IPS DF 4.7 (cell line): ENCODE results near the gene ATP2B3.

Experiments
- DNase-seq: peaks from one replicate; pipeline ENCODE4 v3.0.0-alpha.2; 2013; ENCODE audit warnings: low spot score; ENCODE audit errors: extremely low read depth

ATP2B3 gene

DNA sequence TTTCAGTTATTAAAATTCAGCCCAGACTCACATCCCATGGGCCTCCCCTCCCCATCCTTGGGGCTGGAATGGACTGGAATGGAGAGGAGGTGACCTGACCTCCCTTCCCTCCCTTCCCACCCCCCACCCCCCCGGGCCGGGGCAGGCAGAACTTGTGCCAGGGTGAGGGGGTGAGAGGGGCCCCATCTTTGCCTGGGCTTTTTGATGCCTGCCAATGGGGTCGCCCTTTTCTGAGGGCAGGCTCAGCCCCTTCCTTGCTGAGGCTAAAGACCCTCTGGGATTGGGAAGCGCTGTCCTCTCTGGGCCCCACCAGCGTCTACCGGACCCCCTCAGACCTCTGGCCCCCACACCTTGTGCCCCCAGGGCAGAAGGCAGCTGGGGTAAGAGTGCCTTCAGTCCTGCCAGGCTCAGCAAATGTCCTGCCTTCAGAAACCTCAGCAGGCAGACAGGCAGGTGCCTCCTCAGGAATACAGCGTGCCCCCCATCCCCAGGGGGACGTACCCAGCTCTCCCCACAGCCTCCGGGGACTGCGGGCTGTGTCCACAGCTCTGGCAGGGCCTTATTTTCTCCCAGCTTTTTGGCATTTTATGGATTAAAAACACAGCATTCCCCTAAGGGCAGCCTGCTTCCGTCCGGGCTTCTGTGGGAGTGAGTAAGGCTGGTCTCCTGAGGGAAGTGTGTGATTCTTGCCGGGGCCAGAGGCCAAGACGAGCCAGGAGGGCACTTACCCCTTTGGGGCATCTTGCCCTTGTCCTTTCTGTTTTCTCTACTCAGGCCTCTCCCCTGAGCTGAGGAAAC lies 94.1 kb downstream of the ATP2B3 start:
- no peak for DNase-seq

DNA sequence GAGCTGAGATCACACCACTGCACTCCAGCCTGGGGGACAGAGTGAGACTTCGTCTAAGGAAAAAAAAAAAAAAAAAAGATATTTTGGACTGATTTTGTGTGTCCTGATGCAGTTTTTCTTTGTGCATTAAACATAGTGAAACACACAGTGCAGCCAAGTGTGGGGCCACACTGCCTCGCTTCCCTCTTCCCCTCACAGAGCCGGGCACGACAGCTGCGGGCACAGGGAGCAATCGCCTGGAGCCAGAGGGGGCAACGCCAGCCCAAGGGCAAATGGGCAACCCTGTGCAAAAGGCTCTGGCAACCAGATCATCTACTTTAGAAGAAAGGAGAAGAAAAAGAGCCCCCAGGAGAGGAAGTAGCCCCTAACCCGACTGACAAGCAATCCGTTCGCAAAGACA lies 95.0 kb downstream of the ATP2B3 start:
- DNase-seq: no peak

DNA sequence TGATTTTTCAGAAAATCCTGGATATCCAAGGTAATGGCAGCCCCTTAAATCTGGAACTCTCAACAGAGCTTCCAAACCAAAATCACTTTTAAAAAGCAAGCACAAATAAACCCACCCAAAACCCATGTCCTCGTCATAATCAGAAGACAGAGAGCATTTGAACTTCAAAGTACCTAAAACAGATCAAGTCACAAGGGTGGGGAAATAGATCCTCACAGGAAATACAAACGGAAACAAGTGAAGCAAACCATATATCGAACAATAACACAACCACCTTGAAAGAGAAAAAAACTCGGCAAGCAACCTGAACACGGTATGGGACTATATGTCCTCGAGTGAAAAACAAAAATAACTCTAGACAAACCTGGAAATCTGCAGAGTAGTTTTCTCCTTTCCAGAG lies 97.4 kb downstream of the ATP2B3 start:
- DNase-seq: no peak

DNA sequence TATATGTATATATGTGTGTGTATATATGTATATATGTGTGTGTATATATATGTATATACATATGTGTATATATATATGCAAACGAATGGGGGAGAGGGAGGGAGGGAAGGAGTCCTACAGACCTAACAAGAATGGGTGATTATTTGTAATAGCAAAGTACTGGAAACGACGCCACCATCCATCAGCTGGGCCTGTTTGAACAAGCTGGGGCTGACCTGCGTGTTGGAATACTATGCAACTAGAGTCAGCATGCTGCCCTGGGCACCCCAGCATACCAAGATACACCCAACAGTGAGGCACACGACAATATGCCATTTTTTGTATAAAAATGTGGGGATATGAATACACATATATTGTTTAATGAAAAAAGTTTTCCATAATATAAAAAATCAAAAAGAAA lies 103.1 kb downstream of the ATP2B3 start:
- no peak for DNase-seq

DNA sequence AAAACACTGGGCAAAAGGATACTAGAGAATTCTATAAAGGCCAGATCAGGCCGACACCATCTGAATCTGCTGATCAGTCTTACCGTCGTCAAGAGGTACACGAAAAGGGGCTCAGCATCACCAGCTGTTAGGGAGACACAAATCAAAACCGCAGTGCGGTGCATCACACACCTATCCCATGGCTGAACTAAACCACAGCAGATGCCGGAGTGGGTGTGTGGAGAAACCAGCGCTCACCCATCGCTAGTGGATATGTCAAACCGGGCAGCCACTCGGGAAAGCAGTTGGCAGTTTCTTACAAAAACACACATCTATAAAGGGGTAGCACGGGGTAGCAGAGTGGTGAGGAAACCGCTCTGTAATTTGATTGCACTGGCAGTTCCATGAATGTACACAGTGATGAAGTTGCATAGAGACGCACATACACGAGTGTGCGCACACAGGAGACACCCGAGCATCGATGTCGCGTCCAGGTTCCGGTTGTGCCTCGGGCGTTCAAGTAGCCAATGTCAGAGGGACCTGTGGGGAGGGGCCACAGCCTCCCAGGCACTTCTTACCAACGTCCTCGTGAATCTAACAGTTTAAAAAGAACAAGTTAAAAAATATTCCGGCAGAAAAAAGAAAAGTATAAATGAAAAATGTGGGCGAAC lies 104.6 kb downstream of the ATP2B3 start:
- no peak for DNase-seq

DNA sequence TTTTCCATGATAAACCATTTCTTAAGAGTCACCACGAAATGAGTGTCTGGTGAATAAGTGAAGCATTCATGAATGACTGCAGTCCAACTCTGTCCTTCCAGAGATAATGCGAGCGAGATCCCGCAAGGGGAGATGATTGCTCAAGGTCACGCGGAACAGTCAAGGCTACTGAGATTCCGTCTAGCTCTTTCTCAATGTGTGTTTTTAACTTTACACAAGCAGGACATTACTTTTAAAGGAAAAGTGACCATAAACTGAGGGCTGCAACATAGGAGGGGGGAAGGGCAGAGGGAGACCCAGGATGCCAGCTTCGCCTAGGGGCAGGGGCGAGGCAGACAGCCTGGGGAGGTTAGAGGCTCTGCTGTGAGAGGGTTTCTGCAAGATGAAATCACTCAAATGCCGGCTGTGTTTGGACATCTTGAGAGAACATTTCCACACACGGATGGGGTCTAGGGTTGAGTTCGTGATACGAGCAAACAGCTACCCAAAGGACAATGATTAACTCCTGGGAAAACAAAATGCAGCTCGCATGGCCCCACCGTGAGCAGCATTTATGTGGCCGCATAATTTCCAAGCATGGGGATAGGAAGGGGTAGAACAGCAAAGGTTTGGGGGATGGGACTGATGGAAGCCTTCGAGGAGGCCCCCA lies 105.3 kb downstream of the ATP2B3 start:
- DNase-seq: no peak

DNA sequence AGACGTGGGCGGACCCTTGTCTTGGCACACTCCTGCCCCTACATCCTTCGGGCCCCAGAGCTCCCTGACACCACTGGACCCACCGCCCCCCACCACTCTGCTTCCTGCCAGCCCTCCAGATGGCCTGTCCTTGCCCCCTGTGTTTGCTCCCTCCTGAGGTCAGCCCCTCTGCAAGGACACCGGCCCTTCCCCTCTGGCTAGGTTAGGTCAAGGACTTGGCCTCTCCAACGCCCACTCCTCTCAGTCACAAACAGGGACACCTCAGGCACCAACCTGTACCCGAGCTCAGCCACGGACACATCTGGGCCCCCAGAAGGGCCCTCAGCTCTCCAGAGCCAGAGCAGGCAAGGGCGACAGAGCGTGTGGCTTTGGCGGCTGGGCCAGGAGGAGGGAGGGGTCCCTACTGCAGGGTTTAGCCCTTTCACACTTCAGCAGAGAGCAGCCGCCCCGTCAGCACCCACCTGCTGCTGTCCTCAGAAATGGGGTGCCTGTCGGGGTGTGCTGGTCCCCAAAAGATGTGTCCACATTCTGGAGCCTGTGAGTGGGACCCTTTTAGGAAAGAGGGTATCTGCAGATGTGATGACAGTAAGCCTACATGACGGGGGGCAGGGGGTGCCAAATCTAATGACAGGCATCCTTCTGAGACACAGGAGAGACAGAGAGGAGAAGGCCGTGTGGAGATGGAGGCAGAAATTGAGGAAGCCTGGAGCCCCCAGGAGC lies 106.0 kb downstream of the ATP2B3 start:
- no peak for DNase-seq

DNA sequence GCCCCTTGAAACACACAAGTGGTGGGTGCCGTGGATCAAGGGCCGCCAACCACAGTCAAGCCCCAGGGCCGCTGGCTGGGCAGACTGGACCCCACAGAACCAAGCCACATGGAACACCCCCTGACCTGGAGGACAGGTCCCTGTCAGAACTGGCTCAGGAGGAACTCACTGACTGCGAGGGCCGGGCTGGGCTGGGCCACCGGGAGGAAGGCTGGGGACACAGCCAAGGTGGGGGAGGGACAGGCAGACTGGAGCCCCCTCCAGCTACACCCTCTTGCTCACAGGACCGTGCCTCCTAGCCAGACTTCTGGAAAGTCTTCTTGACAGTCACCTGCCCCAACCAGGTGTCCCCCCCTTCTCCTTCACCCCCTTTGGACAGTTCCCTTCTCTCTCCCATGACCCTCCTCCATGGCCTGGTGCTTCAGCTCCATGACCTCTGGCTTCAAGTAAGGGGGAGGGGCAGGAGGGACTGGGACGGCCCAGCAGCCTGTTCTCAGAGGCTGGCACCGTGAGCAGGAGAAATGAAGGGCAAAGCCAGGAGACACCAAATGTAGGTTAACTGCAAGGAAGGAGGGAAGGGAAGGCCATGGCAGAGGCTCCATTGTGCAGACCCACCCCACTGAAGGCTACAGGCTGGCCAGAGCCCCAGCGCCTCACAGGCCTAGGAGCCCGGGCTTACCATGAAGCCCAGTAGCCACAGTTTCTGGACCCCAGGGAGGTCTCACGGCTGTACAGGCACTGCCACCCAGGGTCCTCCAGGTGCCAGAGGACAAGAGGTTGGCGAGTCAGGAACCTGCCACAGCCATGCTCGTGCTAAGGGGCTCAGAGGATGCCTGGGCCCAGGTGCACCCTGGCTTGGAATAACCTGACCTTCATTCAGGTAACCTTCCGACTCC lies 107.0 kb downstream of the ATP2B3 start:
- DNase-seq: no peak

DNA sequence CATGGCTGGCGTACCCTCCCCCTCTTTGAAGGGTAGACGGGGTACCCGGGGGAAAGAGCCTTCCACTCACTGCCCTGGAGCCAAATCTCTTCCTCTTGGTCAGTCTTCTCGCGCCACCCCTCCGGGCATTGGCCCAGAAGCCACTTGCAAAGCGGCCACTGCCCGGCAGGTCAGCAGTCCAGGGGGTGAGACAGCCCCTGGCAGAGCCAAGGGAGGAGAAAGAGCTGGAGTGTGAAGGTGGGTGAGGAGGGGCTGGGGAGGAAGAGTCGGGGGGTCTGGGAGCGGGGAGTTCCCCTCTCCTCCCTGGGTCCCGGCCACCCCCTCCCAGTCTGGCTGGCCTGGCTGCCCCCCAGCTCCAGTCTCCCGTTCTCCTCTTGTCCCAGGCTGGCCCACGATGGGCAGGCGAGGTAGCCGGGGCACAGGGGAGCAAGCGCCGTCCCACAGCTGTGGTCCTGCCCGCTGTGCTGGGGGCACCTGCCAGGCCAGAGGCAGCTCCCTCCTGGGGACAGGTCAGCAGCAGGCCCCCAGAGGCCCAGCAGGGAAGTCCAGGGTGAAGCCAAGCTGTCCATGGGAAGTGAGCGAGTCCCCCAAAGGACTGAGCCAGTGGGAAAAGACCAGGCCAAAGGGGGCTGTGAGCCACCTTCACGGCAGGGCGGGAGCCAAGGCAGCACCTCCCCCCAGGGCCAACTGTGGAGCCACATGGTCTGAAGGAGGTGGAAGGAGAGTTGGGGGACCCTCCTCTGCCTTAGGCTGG lies 108.0 kb downstream of the ATP2B3 start:
- DNase-seq: no peak

DNA sequence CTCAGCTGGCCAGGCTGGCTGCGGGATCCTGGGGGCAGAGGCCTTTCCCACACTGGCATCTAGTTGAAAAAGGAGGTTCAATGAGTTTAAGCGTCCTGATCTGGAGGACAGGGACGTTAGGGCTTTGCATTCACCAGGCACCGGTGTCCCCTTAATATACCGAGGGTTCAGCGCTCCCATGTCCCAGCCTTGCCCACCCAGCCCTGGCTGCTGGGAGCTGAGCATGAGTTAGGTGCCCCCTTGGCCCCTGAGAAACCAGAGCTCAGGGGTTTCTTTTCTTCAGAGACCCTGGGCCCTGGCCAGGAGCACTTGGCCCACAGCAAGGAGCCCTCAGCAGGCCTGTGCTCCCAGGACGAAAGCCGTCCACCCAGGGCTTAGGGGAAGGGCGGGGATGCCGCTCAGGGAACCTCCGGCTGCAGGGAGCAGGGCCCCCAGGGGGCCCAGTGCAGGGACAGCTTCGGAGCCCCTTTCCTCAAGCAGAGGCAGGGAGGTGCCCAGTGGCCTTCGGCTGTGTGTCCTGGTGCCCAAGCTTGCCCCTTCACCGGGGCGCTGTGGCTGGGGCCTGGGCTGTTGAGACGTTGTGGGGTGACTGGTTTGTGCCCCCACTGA lies 108.7 kb downstream of the ATP2B3 start:
- no peak for DNase-seq

DNA sequence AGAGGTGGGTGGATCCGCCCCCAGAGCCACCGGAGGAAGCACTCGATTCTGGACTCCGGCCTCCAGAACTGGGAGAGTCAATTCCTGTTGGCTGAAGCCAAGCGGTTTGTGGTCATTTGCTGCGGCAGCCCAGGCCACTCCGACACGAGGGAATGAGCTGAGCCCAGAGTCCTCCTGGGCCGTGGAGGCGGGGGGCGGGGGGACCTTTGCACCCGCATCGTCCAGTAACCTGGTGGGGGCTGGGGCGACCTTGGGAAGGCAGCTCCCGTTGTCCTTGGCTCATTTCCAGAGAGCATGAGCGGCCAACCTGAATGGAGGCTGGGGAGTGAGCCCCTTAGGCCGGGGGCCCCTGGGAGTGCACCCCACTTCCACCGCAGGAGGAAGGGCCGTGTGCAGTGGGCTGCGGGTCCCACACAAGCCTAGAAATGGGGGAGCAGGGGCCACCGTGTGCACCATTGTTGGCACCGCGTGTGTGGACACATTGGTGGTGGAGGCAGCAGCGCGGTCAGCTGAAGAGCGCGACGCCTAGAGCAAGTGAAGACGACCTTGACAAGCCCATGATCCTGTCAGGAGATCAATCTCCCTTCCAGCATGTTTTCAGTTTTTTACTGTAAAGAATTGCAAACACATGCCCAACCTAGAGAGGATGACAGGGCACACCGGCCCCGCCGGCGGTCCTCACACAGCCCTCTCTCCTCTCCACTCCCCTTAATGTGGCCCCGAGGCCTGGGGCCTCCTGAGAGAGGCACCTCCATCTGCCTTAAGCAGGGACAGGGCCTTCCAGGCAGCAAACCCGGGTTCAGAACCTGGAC lies 109.6 kb downstream of the ATP2B3 start:
- no peak for DNase-seq

DNA sequence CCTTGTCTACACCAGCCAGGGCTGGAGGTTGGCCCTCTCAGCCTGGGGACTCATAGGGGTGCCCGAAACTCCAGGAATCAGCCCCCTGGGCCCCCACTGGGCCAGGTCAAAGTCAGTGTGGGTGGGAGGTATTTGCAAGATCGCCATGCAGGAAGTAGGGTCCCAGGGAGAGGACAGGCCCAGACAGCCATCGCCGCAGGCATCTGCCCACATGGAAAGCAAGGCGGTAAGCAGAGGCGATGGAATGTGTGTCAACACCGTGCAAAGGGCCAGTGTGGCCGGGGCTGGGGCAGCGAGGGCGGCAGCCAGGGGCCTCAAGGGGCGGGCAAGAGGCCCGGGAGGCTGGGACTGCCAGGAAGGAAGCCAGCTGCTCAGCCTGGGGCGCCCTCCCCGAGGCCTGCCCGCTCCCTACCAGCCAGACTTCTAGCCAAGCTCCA lies 110.3 kb downstream of the ATP2B3 start:
- DNase-seq: no peak

DNA sequence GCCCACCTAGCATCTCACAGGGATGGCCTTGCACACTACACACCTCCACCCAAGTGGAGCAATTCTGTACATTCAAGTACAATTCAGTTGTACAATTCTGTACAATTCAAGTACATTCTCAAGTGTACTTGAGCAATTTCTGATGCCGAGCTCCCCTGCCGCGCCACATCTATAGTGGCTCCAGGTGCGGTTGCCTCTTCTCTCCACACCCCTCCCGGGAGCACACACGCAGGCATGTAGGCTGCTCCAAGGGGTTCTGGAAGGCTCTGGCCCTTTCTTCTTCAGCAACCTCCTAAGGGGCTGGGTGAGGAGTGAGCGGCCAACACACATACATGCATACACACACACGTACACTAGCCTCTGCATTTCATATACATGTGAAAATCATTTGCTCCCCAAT lies 110.7 kb downstream of the ATP2B3 start:
- DNase-seq: no peak

DNA sequence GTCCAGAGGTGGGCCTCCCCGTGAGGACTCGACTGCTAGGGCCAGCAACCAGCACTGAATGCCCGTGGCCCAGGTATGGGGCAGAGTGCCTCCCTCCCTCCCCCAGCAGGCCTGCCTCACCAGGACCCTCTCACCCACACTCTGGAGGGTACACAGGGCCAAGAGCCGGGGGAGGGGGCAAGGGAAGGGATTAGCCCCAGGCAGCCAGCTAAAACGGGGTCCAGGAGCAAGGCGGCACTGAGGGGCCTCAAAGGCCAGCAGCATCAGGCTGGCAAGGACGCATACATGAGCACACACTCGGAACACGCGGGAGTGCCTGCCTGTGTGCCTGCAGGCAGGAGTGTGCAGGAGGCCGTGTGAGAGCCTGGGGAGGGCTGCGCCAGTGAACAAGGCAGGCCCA lies 111.2 kb downstream of the ATP2B3 start:
- no peak for DNase-seq

DNA sequence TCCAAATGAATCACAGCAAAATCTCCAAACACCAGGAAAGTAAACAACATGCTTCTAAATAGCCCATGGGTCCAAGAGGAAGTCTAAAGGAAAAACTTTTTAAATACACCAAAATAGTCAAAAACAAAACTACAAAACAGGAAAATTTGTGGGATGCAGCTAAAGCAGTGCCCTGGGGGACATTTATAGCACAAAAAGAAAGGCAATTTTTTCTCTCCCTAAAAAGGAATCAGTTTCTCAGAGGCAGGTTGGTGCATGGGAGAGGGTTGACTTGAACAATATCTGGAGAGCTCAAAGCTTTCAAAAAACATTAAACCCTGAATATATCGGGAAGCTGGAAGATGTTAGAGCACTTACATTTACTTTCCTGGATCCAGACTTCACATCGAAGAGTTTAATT lies 113.9 kb downstream of the ATP2B3 start:
- DNase-seq: no peak

DNA sequence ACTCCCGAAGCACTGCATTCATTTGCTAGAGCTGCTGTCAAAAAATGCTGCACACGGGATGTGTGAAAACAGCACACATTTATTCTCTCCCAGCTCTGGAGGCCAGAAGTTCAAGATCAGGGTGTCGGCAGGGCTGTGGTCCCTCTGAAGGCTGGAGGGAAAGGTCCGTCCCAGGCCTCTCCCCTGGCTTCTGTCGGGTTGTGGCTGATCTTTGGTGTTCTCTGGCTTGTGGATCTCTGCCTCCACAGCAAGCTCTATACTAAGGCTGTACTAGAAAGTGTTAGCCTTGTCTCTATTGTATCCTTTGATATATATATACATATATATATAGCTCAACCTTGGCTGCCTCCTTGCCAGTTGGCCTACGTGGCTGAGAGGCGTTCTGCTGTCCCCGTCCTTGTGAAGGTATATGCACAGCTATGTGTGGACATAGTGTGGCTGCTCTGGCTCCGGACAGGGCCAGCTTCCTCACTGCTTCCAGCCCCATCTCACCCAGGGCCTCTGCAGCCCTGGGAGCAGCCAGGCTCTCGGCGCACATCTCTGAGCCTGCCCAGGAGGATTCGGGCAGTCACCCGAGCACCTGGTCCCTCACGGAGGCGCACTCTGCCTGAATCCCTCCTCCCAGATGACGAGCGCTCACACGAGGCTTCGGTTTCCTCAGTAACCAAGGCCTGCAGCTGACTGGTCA lies 114.6 kb downstream of the ATP2B3 start:
- DNase-seq: no peak
